ENCODE data around the gene SLC30A1.

- TF ChIP-seq CTCF (IDR thresholded peaks at IDR 0.05) (no peak), POLR2A (IDR thresholded peaks at IDR 0.05) (no peak)
These were observed 52.9 kb downstream of the SLC30A1 start for GRCh38 chr1:211526101-211526500.

Measured in adrenal gland (tissue), 5 donors.